KOPT-K1 (cell line): ENCODE measurements around the gene TULP4.

Experiments used
- H3K27ac ChIP-seq: fragments of 200-600 bp; sonication (generic); 2 replicates; pipeline ENCODE4 v1.5.1; 2016; ENCODE audit warnings: antibody characterized with exemption, mild to moderate bottlenecking, low read depth, low read length; ENCODE audit not compliant: poor library complexity, severe bottlenecking
- H3K36me3 ChIP-seq: fragments of 200-600 bp; sonication (generic); 2 replicates; pipeline ENCODE4 v1.5.1; 2017; ENCODE audit warnings: antibody characterized with exemption, mild to moderate bottlenecking, low read length, moderate library complexity; ENCODE audit not compliant: insufficient read depth
- H3K9me3 ChIP-seq: fragments of 200-600 bp; sonication (generic); 2 replicates; pipeline ENCODE4 v1.5.1; 2017; ENCODE audit warnings: antibody characterized with exemption, low read length, mild to moderate bottlenecking; ENCODE audit not compliant: insufficient read depth, poor library complexity, severe bottlenecking

TULP4 gene

DNA sequence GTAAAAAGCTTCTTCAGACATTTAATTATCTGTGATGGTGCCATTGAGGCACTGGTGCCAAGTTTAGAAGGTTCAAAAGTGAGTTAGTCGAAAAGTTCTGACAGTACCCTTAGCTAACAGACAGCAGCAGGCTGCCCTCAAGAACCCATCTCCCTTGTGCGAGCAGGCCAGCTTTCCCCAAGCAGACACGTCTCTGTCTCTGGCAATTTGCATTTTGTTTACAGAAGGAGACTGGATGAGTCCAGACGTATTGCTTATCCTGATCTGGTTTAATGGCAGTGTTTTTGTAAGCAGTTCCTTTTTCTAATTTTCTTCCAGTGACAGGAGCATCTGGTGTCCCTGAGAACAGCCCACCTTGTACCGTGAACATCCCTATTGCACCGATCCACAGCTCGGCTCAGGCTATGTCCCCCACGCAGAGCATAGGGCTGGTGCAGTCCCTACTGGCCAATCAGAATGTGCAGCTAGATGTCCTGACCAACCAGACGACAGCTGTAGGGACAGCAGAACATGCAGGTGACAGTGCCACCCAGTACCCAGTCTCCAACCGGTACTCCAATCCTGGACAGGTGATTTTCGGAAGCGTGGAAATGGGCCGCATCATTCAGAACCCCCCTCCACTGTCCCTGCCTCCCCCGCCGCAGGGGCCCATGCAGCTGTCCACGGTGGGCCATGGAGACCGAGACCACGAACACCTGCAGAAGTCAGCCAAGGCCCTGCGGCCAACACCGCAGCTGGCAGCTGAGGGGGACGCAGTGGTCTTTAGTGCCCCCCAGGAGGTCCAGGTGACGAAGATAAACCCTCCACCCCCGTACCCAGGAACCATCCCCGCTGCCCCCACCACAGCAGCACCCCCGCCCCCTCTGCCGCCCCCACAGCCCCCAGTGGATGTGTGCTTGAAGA, 189.3 kb downstream of the TULP4 start:
- no peak overlapping the region for H3K27ac ChIP-seq
- H3K36me3 ChIP-seq = peaks cover 31% of the 10 kb centered on the region
- no peaks in the 10 kb centered on the region for H3K9me3 ChIP-seq

DNA sequence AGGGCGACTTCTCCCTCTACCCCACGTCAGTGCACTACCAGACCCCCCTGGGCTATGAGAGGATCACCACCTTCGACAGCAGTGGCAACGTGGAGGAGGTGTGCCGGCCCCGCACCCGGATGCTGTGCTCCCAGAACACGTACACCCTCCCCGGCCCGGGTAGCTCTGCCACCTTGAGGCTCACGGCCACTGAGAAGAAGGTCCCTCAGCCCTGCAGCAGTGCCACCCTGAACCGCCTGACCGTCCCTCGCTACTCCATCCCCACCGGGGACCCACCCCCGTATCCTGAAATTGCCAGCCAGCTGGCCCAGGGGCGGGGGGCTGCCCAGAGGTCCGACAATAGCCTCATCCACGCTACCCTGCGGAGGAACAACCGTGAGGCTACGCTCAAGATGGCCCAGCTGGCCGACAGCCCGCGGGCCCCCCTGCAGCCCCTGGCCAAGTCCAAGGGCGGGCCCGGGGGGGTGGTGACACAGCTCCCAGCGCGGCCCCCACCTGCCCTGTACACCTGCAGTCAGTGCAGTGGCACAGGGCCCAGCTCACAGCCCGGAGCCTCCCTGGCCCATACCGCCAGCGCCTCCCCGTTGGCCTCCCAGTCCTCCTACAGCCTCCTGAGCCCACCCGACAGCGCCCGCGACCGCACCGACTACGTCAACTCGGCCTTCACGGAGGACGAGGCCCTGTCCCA, 190.1 kb downstream of the TULP4 start:
- no peak overlapping the region for H3K27ac ChIP-seq
- H3K36me3 ChIP-seq = peaks cover 34% of the 10 kb centered on the region
- no peaks in the 10 kb centered on the region for H3K9me3 ChIP-seq

DNA sequence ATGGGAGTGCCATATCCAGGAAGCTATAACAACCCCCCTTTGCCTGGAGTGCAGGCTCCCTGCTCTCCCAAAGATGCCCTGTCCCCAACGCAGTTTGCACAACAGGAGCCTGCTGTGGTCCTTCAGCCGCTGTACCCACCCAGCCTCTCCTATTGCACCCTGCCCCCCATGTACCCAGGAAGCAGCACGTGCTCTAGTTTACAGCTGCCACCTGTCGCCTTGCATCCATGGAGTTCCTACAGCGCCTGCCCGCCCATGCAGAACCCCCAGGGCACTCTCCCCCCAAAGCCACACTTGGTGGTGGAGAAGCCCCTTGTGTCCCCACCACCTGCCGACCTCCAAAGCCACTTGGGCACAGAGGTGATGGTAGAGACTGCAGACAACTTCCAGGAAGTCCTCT, 191.0 kb downstream of the TULP4 start:
- no peaks in the 10 kb centered on the region for H3K9me3 ChIP-seq
- H3K27ac ChIP-seq = no peak overlapping the region
- H3K36me3 ChIP-seq = peaks cover 31% of the 10 kb centered on the region

DNA sequence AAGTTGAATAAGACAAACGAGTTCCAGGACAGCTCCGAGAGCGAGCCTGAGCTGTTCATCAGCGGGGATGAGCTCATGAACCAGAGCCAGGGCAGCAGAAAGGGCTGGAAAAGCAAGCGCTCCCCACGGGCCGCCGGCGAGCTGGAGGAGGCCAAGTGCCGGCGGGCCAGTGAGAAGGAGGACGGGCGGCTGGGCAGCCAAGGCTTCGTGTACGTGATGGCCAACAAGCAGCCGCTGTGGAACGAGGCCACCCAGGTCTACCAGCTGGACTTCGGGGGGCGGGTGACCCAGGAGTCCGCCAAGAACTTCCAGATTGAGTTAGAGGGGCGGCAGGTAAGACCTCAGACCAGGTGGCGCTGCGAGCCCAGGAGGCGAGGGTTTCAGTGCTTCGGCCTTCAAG, 191.6 kb downstream of the TULP4 start:
- Histone ChIP-seq H3K27ac (no peak overlapping the region), H3K36me3 (peaks cover 25% of the 10 kb centered on the region; the same call in 1 of the 2 replicates)

DNA sequence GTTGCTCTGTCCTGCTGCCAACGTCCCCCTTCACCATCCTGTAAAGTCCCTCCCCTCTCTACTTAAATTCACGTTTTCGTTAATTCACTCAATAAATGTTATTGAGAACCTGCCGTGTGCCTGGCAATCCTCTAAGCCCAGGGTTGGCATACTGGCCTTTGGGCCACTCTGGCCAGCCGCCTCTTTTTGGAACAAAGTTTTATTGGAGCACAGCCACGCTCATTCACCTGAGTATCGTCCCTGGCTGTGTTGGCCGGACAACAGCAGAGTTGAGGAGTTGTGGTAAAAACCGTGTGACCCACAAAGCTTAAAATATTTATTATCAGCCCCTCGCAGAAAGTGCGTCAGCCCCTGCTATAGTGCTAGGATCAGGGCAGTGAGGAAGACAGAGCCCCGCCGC, 192.9 kb downstream of the TULP4 start:
- Histone ChIP-seq H3K9me3 (no peaks in the 10 kb centered on the region), H3K27ac (no peak overlapping the region), H3K36me3 (peaks cover 12% of the 10 kb centered on the region; the same call in 1 of the 2 replicates)

More for the DNA sequence above, 191.6 kb downstream of the TULP4 start:
- H3K9me3 ChIP-seq = no peaks in the 10 kb centered on the region

DNA sequence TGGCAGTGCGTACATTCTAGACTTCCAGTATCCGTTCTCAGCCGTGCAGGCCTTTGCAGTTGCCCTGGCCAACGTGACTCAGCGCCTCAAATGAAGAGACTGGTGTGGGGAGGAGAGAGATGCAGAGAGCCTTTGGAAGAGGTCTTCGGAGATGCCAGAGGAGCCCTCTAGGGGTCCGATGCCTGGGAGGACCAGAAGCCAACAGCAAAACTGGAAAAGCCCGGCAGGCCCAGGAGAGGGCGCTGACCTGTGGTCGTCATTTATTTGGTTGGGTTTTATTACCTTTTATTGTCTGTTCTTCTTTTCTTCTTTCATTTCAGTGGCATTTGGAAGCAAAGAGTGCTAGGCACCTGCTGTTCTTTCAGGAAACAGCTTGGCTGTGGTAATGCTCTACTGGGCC, 194.3 kb downstream of the TULP4 start:
- Histone ChIP-seq H3K9me3 (no peaks in the 10 kb centered on the region), H3K36me3 (peaks cover 8% of the 10 kb centered on the region; the same call in 1 of the 2 replicates), H3K27ac (no peak overlapping the region)

DNA sequence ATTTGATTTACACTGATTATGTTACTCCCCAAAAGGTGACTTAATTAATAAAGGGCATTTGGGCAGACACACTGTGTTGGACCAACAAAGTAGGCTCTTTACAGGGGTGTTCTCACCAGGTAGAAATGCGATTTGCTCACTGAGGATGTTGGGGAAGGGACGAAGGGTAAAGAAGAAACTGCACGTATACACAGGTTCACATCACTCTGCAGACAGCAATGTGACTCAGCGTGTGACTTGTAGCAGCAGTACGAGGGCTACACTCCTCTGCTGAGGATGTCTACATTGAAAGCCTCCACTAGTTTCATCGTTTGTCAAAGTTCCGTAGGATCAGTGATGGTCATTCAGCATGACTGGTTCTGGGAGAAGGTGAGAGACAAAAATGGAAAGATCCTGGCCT, 194.9 kb downstream of the TULP4 start:
- Histone ChIP-seq H3K9me3 (no peaks in the 10 kb centered on the region), H3K36me3 (peaks cover 5% of the 10 kb centered on the region; the same call in 1 of the 2 replicates), H3K27ac (no peak overlapping the region)

DNA sequence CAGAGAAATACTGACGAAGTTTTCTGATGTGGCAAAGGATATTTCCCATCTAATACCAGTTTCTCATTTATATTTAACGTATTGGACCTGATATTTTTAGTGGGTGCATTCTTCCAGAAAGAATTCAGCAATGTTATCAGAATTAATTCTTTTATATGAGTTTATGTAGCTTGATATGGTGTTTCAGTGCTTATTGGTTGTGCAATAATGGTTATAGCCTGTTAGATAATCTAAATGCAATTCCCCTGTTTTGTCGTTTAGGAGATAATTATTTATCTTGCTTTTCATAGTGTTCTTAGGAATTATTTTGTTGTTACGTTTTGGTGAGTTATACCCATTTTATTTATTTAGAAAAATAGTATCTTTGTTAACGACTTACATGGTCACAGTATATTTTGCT, 196.2 kb downstream of the TULP4 start:
- Histone ChIP-seq H3K27ac (no peak overlapping the region), H3K36me3 (peaks cover 5% of the 10 kb centered on the region; the same call in 1 of the 2 replicates), H3K9me3 (no peaks in the 10 kb centered on the region)

DNA sequence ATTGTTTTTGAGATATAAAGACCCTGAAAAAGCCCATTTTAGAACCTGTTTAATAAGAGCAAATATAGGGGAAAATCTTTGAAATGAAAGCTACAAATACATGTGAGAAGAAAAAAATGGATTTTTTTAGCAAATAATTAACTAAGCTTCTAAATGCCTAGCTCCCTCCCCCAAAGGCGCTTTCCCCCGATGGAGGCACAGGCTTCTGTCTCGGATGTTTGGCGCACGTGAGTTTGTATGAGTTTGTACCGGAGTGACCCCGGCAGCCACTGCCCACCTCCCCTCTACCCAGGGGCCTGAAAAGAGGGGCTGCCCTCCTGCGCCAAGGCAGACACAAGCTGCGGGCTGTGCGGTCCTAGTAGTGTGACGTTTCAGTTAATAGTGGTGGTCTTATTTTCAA, 197.2 kb downstream of the TULP4 start:
- Histone ChIP-seq H3K9me3 (no peaks in the 10 kb centered on the region), H3K27ac (no peak overlapping the region), H3K36me3 (peaks cover 5% of the 10 kb centered on the region; the same call in 1 of the 2 replicates)

DNA sequence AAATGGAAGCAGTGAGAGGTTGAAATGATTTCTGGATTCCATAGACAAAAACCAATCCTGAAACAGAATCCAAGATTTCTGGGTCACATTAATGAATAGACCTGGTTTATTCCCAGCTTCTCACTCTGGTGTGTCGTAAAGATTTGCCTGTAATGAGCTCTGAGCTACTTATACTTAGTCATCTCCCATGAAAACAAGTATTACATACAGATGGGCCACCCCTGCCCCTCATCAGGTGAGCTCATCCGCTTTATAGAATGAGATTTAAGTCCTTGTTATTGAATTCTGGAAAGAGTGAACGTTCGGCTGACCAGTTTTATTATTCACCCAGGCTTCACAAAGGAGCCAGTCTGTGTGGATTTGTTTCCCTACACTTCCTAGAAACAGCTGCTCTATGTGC, 200.5 kb downstream of the TULP4 start:
- no peaks in the 10 kb centered on the region for H3K36me3 ChIP-seq
- H3K9me3 ChIP-seq = no peaks in the 10 kb centered on the region
- H3K27ac ChIP-seq = no peak overlapping the region

DNA sequence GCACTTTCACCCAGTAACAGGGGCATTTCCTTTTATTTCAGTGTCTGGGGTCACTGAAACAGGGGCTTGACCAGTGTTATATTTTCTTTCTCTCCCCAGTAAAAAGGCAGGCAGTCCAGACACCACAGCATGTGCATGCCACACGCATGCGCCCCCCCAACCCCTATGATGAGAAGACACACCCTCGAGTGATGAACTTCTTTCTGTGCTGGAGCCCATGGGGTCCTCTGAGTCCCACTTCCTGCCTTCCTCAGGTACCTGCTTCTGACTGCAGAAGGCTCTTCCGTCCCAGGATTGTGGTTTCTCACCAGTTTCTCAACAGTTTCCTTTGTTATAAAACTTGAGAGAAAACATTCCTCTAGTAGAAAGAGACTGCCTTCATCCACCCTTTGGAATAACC, 201.9 kb downstream of the TULP4 start:
- peak overlapping the region; percentile 51 for H3K27ac ChIP-seq
- H3K36me3 ChIP-seq = no peaks in the 10 kb centered on the region
- H3K9me3 ChIP-seq = no peaks in the 10 kb centered on the region

DNA sequence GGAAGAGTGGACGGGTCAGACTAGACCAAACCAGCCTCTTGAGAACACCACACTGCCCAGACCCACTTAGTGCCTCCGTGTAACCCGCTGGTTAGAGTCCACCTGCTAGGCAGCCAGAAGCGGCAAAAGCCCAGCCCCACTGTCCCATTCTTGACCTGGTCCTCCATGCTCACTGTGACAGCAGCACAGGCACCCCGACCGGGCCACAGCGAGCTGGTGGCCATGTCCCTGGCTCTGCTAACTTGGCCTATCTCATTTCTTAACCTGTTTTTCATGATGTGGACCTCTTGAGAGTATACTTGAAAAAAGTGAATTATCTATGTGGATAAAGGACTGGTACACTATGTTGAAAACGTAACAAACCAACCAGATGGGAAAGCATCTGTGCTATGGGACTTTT, 202.7 kb downstream of the TULP4 start:
- Histone ChIP-seq H3K9me3 (no peaks in the 10 kb centered on the region), H3K27ac (peak overlapping the region; percentile 51), H3K36me3 (no peaks in the 10 kb centered on the region)

DNA sequence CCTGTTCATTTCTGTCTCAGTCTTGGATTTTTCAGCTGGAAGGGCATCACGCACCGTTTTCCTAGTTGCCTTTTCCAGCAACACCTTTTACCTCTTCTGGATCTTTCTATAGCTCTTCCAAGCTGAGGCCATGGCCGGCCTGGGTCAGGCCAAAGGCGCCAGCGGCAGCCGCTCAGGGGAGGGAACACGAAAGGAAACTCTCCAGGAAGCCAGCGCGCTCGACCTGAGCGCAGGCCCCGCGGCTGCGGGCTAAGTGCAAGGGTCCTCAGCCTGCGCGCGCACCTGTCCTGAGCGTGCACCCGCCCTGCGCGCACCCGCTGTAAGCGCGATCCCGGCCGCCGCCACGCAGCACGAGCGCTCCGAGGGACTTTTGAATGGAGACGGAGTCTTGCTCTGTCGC, 203.8 kb downstream of the TULP4 start:
- H3K27ac ChIP-seq = no peak overlapping the region
- no peaks in the 10 kb centered on the region for H3K36me3 ChIP-seq
- H3K9me3 ChIP-seq = no peaks in the 10 kb centered on the region

DNA sequence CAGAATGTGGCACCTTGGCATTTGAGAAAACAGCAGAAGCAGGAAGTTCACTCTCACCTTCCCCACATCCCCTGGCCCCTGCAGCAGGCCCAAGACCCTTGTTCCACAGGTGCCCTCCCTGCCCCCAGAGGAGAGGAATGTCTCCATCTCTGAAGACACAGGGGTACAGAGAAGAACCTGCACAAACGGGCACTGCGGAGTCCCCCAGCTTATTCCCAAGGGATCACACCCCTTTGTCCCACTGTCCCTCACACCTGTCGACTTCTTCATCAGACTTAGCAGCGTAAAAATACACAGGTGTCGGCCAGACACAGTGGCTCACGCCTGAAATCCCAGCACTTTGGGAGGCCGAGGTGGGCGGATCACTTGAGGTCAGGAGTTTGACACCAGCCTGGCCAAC, 204.8 kb downstream of the TULP4 start:
- H3K27ac ChIP-seq = no peak overlapping the region
- no peaks in the 10 kb centered on the region for H3K9me3 ChIP-seq
- no peaks in the 10 kb centered on the region for H3K36me3 ChIP-seq

DNA sequence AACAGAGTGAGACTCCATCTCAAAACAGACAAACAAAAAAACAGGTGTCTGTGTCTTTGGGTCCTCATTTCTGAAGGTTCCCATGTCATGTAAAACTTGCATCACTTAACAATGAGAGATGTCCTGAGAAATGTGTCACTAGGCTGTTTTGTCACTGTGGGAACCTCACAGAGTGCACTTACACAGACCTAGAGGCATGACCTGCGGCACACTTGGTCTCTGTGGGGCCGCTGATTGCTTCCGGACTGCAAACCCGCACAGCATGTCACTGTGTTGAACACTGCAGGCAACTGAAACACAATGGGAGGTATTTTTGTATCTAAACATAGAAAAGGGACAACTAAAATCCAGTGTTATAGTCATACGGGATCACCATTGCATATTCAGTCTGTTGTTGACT, 205.3 kb downstream of the TULP4 start:
- Histone ChIP-seq H3K9me3 (no peaks in the 10 kb centered on the region), H3K27ac (no peak overlapping the region), H3K36me3 (no peaks in the 10 kb centered on the region)
